IPS DF 6.9 (cell line): ENCODE data around the gene DERA.
"Not testable (repeated sequence)": the region's sequence is repeated elsewhere in the genome, so short reads cannot be mapped to it uniquely, and the experiment has no call there.

Experiments used
- DNase-seq: peaks from one replicate; pipeline ENCODE4 v3.0.0-alpha.2; 2013; ENCODE audit warnings: low read depth, low spot score
- H3K27ac ChIP-seq: one replicate; pipeline ENCODE4 v1.5.1; 2013; ENCODE audit warnings: low read length, control low read depth
- H3K27me3 ChIP-seq: 2 replicates; pipeline ENCODE4 v1.6.1; 2013; ENCODE audit warnings: mild to moderate bottlenecking, low read length; ENCODE audit not compliant: control insufficient read depth, insufficient read depth
- H3K36me3 ChIP-seq: 2 replicates; pipeline ENCODE4 v1.6.1; 2013; ENCODE audit warnings: low read length; ENCODE audit not compliant: control insufficient read depth, insufficient read depth
- H3K4me1 ChIP-seq: 2 replicates; pipeline ENCODE4 v1.6.1; 2013; ENCODE audit warnings: low read length; ENCODE audit not compliant: control insufficient read depth, insufficient read depth
- H3K4me3 ChIP-seq: 2 replicates; pipeline ENCODE4 v1.5.1; 2013; ENCODE audit warnings: mild to moderate bottlenecking, low read length
- H3K9me3 ChIP-seq: 2 replicates; pipeline ENCODE4 v1.6.1; 2013; ENCODE audit warnings: low read length, inconsistent platforms; ENCODE audit not compliant: control insufficient read depth, insufficient read depth
- WGBS: extraction: QIAGEN DNeasy Blood & Tissue Kit; methylation state at CpG from one replicate; pipeline ENCODE4 v1.1.7; 2013; ENCODE audit warnings: mixed read lengths, missing lambda C conversion rate; ENCODE audit not compliant: insufficient read length, insufficient coverage; 5-methylcytosine and 5-hydroxymethylcytosine counted together

Gene DERA

GRCh38 chr12:16056910-16057309 is 145.8 kb downstream of the DERA start:
- H3K27ac ChIP-seq = no peak overlapping the region
- no peaks in the 10 kb centered on the region for H3K4me1 ChIP-seq
- H3K36me3 ChIP-seq = no peaks in the 10 kb centered on the region
- DNase-seq = no peak
- no CpG with 5 or more reads among the region's 6 CpGs for WGBS
- no peaks in the 10 kb centered on the region for H3K9me3 ChIP-seq
- H3K27me3 ChIP-seq = no peaks in the 10 kb centered on the region
- H3K4me3 ChIP-seq = no peak overlapping the region

- not testable (repeated sequence) for H3K27ac ChIP-seq, H3K4me1 ChIP-seq, H3K36me3 ChIP-seq, H3K4me3 ChIP-seq, H3K27me3 ChIP-seq, DNase-seq, H3K9me3 ChIP-seq
- no CpG with 5 or more reads among the region's 34 CpGs for WGBS
Observed at GRCh38 chr12:16057351-16057751, 146.2 kb downstream of the DERA start.

GRCh38 chr12:16062611-16063010 is 151.5 kb downstream of the DERA start:
- no CpG with 5 or more reads among the region's 1 CpG for WGBS
- H3K27me3 ChIP-seq = no peaks in the 10 kb centered on the region
- no peaks in the 10 kb centered on the region for H3K36me3 ChIP-seq
- DNase-seq = no peak
- no peak overlapping the region for H3K27ac ChIP-seq
- H3K9me3 ChIP-seq = no peaks in the 10 kb centered on the region
- H3K4me3 ChIP-seq = no peak overlapping the region
- no peaks in the 10 kb centered on the region for H3K4me1 ChIP-seq

DNA sequence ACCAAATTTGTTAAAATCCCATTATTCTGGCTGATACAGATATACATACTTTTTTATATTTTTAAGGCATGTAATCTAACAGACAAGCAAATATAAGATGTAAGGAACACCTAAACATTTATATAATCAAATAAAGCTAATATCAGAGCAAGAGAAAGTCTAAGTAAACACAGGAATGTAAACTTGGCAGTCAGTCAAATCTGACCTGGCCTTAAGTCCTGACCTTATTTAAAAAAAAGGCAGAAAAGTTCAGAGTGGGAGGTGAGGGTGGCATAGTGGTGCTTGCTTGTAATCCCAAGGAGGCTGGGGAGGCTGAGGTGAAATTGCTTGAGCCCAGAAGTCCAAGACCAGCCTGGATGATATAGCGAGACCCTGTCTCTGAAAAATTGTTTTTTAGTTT is 152.6 kb downstream of the DERA start:
- no peak for DNase-seq

GRCh38 chr12:16070113-16070512 is 159.0 kb downstream of the DERA start:
- DNase-seq = no peak
- WGBS = no CpG with 5 or more reads among the region's 5 CpGs
- no peaks in the 10 kb centered on the region for H3K9me3 ChIP-seq
- no peak overlapping the region for H3K4me3 ChIP-seq
- H3K36me3 ChIP-seq = no peaks in the 10 kb centered on the region
- H3K27ac ChIP-seq = no peak overlapping the region
- H3K27me3 ChIP-seq = no peaks in the 10 kb centered on the region
- H3K4me1 ChIP-seq = no peaks in the 10 kb centered on the region

More for the DNA sequence above, 152.6 kb downstream of the DERA start:
- Histone ChIP-seq H3K27ac (no peak overlapping the region), H3K4me1 (no peaks in the 10 kb centered on the region), H3K9me3 (no peaks in the 10 kb centered on the region), H3K36me3 (no peaks in the 10 kb centered on the region), H3K27me3 (no peaks in the 10 kb centered on the region), H3K4me3 (no peak overlapping the region)
- WGBS = no CpG with 5 or more reads among the region's 1 CpG

DNA sequence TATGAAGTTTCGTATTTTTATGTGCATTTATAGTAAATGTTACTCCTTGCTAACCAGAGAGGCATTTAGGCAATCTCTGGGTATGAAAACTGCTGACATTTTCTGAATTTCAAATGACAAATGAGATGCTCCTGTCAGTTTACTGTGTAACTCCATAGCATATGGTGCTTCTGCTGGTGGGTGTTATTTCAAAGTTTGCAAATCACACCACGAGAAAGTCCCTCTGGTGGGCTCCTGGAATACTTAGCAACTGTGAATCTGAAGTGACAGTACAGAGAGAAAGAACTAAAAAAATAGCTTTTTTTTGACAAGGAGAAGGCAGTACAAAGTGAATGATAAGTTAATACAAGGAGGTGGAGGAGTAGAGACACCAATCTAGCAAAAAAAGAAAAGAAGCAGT is 161.5 kb downstream of the DERA start:
- no peaks in the 10 kb centered on the region for H3K4me1 ChIP-seq
- WGBS = no CpG with 5 or more reads among the region's 2 CpGs
- H3K4me3 ChIP-seq = no peak overlapping the region
- no peak for DNase-seq
- no peak overlapping the region for H3K27ac ChIP-seq
- no peaks in the 10 kb centered on the region for H3K9me3 ChIP-seq
- no peaks in the 10 kb centered on the region for H3K36me3 ChIP-seq
- no peaks in the 10 kb centered on the region for H3K27me3 ChIP-seq

- Histone ChIP-seq H3K27me3 (no peaks in the 10 kb centered on the region), H3K27ac (no peak overlapping the region), H3K9me3 (no peaks in the 10 kb centered on the region), H3K4me1 (no peaks in the 10 kb centered on the region), H3K4me3 (no peak overlapping the region), H3K36me3 (no peaks in the 10 kb centered on the region)
- no peak for DNase-seq
- WGBS = no CpG with 5 or more reads among the region's 2 CpGs
Observed at GRCh38 chr12:16074894-16075293, 163.8 kb downstream of the DERA start.

- Histone ChIP-seq H3K36me3 (no peaks in the 10 kb centered on the region), H3K27ac (no peak overlapping the region), H3K9me3 (no peaks in the 10 kb centered on the region), H3K27me3 (no peaks in the 10 kb centered on the region), H3K4me3 (no peak overlapping the region), H3K4me1 (no peaks in the 10 kb centered on the region)
- no CpG with 5 or more reads among the region's 1 CpG for WGBS
- DNase-seq = no peak
Observed at GRCh38 chr12:16075887-16076286, 164.8 kb downstream of the DERA start.

DNA sequence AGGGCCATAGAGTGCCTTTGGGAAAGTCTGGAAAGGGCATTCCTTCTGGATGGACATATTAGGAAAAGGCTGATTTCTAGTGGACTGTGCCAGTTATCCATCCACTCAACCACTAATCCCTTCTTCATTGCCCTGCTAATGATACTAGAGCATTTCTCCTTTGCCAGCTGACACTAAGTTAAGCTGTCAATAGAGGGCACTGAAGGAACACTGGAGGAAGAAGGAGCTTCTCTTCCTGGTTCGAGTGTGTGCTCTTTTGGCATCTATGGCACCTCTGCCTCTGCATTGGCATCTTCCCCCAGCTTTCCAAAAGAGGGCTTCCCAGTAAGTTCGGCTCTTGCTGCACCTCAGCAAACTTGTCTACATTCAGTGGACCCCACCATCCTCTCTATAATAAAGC is 165.4 kb downstream of the DERA start:
- Histone ChIP-seq H3K27ac (no peak overlapping the region), H3K9me3 (no peaks in the 10 kb centered on the region), H3K27me3 (no peaks in the 10 kb centered on the region), H3K4me1 (no peaks in the 10 kb centered on the region), H3K36me3 (no peaks in the 10 kb centered on the region), H3K4me3 (no peak overlapping the region)
- WGBS = no CpG with 5 or more reads among the region's 2 CpGs
- peak; percentile 4 for DNase-seq

DNA sequence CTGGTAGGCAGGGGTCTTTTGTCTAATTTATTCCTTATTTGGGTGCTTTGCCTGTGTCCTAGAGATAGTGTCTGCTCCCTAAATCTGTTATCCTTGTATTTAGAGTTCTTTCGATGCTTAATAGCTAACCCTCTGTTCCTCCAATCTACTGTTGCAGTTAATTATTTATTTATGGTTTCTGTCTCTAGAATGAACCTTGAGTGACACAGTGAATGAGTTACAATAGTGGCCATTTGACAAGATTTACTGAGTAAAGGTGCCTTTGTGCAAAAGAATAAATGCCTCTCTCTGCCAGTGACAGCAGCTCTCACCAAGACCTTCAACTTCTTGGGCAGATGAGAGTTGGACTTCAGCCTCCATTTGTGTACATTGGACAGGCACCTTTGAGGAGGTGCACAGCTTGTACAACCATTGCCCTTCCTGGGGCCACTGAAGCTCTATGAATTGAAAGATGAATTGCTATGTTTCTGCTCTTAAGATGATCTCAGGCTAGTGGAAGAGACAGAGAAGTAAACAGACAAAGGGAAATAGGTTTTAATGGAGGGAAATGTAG is 165.9 kb downstream of the DERA start:
- no peaks in the 10 kb centered on the region for H3K36me3 ChIP-seq
- WGBS = no CpG with 5 or more reads among the region's 1 CpG
- no peaks in the 10 kb centered on the region for H3K27me3 ChIP-seq
- H3K27ac ChIP-seq = no peak overlapping the region
- no peak overlapping the region for H3K4me3 ChIP-seq
- no peaks in the 10 kb centered on the region for H3K4me1 ChIP-seq
- H3K9me3 ChIP-seq = no peaks in the 10 kb centered on the region
- no peak for DNase-seq

- WGBS = no CpG with 5 or more reads among the region's 8 CpGs
- no peaks in the 10 kb centered on the region for H3K4me1 ChIP-seq
- DNase-seq = no peak
- H3K36me3 ChIP-seq = no peaks in the 10 kb centered on the region
- H3K9me3 ChIP-seq = no peaks in the 10 kb centered on the region
- no peaks in the 10 kb centered on the region for H3K27me3 ChIP-seq
- H3K4me3 ChIP-seq = no peak overlapping the region
- no peak overlapping the region for H3K27ac ChIP-seq
Observed at GRCh38 chr12:16086462-16086861, 175.3 kb downstream of the DERA start.
